GM13977 (cell line): ENCODE results near the gene PPP1R9A.
"Not testable (repeated sequence)": the region's sequence is repeated elsewhere in the genome, so short reads cannot be mapped to it uniquely, and the experiment has no call there.

Experiments used
- DNase-seq: peaks from one replicate; pipeline ENCODE4 v3.0.0; 2012; ENCODE audit warnings: low spot score
- in situ Hi-C: fragments of 300-500 bp; cut with MboI; formaldehyde crosslinking; loops from one replicate; pipeline ENCODE4 v1.12.0; 2022; ENCODE audit warnings: low sequenced_read_pairs, low pct_unique_long_range_greater_than_20kb, mixed read lengths, inconsistent platforms; ENCODE audit not compliant: unreplicated experiment
- TF ChIP-seq, protein P1 (sequence below): IDR thresholded peaks from 2 replicates; pipeline ENCODE4 v1.5.1; 2012; ENCODE audit warnings: mild to moderate bottlenecking, control low read depth; ENCODE audit not compliant: insufficient read depth; ENCODE audit errors: extremely low read depth, missing control alignments

PPP1R9A gene

DNA sequence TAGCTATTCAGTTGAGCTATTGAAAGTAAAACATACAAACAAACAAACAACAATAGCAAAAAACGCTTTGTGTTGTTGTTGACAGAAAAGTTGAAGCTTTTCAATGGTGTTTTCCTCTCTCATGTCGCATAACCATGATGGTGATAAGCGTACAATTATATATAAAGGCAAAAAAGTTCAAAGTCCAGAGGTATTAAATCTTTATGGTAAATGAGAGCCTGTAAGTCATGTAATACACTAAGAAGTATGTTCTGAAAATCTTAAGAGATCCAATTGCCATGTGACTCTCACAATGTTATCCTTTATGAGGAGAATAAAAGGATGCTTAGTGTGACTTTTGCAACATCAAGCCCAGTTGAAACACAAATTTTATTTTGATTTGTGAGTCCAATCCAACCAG, 93.9 kb downstream of the PPP1R9A start:
- no peak for DNase-seq
- in situ Hi-C loops: no loop called here

GRCh38 chr7:95001815-95002561, 94.6 kb downstream of the PPP1R9A start:
- in situ Hi-C loops: no loop called here
- TF ChIP-seq, protein P1, sequence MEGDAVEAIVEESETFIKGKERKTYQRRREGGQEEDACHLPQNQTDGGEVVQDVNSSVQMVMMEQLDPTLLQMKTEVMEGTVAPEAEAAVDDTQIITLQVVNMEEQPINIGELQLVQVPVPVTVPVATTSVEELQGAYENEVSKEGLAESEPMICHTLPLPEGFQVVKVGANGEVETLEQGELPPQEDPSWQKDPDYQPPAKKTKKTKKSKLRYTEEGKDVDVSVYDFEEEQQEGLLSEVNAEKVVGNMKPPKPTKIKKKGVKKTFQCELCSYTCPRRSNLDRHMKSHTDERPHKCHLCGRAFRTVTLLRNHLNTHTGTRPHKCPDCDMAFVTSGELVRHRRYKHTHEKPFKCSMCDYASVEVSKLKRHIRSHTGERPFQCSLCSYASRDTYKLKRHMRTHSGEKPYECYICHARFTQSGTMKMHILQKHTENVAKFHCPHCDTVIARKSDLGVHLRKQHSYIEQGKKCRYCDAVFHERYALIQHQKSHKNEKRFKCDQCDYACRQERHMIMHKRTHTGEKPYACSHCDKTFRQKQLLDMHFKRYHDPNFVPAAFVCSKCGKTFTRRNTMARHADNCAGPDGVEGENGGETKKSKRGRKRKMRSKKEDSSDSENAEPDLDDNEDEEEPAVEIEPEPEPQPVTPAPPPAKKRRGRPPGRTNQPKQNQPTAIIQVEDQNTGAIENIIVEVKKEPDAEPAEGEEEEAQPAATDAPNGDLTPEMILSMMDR: no peak
- no peak for DNase-seq

More for the DNA sequence above, 93.9 kb downstream of the PPP1R9A start:
- TF ChIP-seq, protein P1: no peak

DNA sequence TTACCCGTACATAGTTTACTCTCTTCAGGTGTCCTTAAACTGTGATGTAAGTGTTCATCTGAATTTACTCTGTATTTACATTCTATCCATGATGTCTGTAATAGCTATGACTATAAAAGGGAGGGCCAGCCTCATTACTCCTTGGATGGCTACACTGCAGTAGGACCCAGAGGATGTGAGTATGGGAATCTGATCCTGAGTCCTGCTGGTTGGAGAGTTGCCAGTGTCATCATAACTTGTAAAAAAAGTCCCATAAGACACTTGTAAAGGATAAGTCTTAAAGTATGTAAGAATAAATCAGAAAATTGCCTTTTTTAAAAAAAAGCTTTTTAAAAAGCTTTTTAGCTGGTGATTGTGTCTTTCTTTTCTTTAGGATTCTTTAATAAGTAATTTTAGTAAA, 95.4 kb downstream of the PPP1R9A start:
- in situ Hi-C loops: no loop called here
- DNase-seq: no peak
- TF ChIP-seq, protein P1: no peak

DNA sequence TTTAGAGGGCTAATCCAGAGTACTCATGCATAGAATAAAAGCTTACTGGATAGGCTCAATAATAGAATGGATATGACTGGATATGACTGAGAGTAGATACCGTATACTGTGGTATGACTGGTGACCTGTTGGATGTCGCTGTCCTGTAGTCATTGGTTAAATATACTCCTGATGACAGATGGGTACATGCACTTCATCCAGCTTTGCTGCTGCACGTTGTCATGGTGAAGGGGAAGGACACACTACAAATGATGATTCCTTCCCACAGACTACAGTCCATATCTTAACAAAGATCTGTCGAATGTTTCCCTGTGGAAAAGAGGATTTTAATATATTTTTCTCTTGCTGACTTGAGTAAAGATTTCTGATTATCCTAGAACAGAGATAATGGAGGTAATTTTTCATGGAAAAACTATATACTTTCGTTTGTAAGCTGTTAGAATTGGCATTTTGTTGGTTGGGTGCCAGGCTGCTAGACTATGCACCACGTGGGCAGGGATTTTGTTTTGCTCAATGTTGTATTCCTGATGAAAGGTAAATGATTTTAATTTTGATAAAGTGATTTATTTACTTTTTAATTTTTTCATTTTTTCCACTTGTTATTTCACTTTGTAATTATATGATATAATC, 97.3 kb downstream of the PPP1R9A start:
- in situ Hi-C loops: no loop called here
- TF ChIP-seq, protein P1: no peak
- DNase-seq: no peak

- no peak for DNase-seq
- in situ Hi-C loops: no loop called here
- TF ChIP-seq, protein P1: no peak
These were observed 98.6 kb downstream of the PPP1R9A start for GRCh38 chr7:95006010-95006409.

DNA sequence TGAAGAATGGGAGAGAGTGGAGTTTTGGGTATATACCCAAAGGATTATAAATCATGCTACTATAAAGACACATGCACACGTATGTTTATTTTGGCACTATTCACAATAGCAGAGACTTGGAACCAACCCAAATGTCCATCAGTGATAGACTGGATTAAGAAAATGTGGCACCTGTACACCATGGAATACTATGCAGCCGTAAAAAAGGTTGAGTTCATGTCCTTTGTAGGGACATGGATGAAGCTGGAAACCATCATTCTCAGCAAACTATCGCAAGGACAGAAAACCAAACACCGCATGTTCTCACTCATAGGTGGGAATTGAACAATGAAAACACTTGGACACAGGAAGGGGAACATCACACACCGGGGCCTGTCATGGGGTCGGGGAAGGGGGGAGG, 101.4 kb downstream of the PPP1R9A start:
- in situ Hi-C loops, DNase-seq: not testable (repeated sequence)
